Inferior parietal cortex (tissue), 1 donor: ENCODE measurements around the gene SLCO2B1.
A peak's percentile ranks its signal among the peaks of the same experiment; 100 is the strongest.

Experiments
- DNase-seq: peaks from one replicate; pipeline ENCODE4 v3.0.0-alpha.2; 2016; ENCODE audit errors: extremely low spot score

SLCO2B1 gene

GRCh38 chr11:75193271-75193670 is 42.4 kb downstream of the SLCO2B1 start:
- DNase-seq, result no peak

- no peak for DNase-seq
These were observed 42.8 kb downstream of the SLCO2B1 start for GRCh38 chr11:75193711-75194110.

GRCh38 chr11:75194147-75194546 is 43.2 kb downstream of the SLCO2B1 start:
- no peak for DNase-seq

- DNase-seq, result no peak
These were observed 44.5 kb downstream of the SLCO2B1 start for GRCh38 chr11:75195167-75195962.

- DNase-seq, result no peak
These were observed 45.5 kb downstream of the SLCO2B1 start for GRCh38 chr11:75196426-75196825.

- no peak for DNase-seq
These were observed 46.8 kb downstream of the SLCO2B1 start for GRCh38 chr11:75197512-75198277.

GRCh38 chr11:75198278-75198973 is 47.5 kb downstream of the SLCO2B1 start:
- no peak for DNase-seq

GRCh38 chr11:75199412-75199955 is 48.6 kb downstream of the SLCO2B1 start:
- DNase-seq, result no peak

GRCh38 chr11:75200051-75200450 is 49.1 kb downstream of the SLCO2B1 start:
- no peak for DNase-seq

GRCh38 chr11:75200531-75200930 is 49.6 kb downstream of the SLCO2B1 start:
- DNase-seq, result no peak

- DNase-seq, result no peak
These were observed 50.9 kb downstream of the SLCO2B1 start for GRCh38 chr11:75201771-75202170.

- DNase-seq, result no peak
These were observed 51.3 kb downstream of the SLCO2B1 start for GRCh38 chr11:75202195-75202594.

GRCh38 chr11:75203138-75203537 is 52.2 kb downstream of the SLCO2B1 start:
- no peak for DNase-seq

GRCh38 chr11:75203641-75204011 is 52.7 kb downstream of the SLCO2B1 start:
- DNase-seq, result no peak

GRCh38 chr11:75204012-75204674 is 53.2 kb downstream of the SLCO2B1 start:
- DNase-seq, result no peak

- peak; percentile 81 for DNase-seq
These were observed 54.0 kb downstream of the SLCO2B1 start for GRCh38 chr11:75204685-75205563.

GRCh38 chr11:75205564-75206020 is 54.7 kb downstream of the SLCO2B1 start:
- no peak for DNase-seq

GRCh38 chr11:75208446-75208845 is 57.5 kb downstream of the SLCO2B1 start:
- peak; percentile 12 for DNase-seq

GRCh38 chr11:75212411-75212810 is 61.5 kb downstream of the SLCO2B1 start:
- DNase-seq, result no peak

GRCh38 chr11:75214411-75214821 is 63.5 kb downstream of the SLCO2B1 start:
- peak; percentile 48 for DNase-seq

GRCh38 chr11:75214843-75215242 is 63.9 kb downstream of the SLCO2B1 start:
- DNase-seq, result no peak
